ENCODE results near the gene SLAMF9.

SLAMF9 gene

GRCh38 chr1:159953536-159954515 lies at the start of gene SLAMF9:
TSS of gene SLAMF9 (minus strand) at chr1:159954237. CDS start at chr1:159954137, 100 bp downstream.
- DNase-seq (ENCODE audit: low read depth in 4 of 4, low spot score in 1 of 4) = no peak

GRCh38 chr1:160001440-160001839 lies 47.4 kb upstream of the SLAMF9 start:
- no peak for DNase-seq (ENCODE audit: low read depth in 4 of 4, low spot score in 1 of 4)

GRCh38 chr1:159999204-159999603 lies 45.2 kb upstream of the SLAMF9 start:
- DNase-seq (ENCODE audit: low read depth in 4 of 4, low spot score in 1 of 4) = no peak

DNA sequence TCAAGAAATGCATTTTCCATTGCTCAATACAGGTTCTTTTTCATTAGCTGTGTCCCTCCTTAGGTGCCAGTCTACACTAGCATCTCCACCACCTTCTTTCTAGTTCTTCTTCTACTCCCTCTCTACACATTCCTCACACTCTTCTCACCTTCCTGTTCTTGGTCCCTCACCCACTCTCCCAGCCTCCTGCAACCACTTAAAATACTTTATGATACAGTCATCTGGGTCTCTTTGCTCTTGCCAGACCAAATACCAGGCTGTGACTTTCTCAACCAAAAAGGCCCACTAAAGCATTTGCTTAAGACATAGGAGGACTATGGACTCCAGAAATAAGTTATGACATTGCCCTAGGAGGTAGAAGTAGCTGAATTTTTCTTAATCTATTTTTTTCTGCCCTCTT lies 42.6 kb upstream of the SLAMF9 start:
- no peak for DNase-seq (ENCODE audit: low read depth in 4 of 4, low spot score in 1 of 4)

GRCh38 chr1:159994896-159995295 lies 40.9 kb upstream of the SLAMF9 start:
- no peak for DNase-seq (ENCODE audit: low read depth in 4 of 4, low spot score in 1 of 4)

GRCh38 chr1:159993911-159994310 lies 39.9 kb upstream of the SLAMF9 start:
- DNase-seq (ENCODE audit: low read depth in 4 of 4, low spot score in 1 of 4) = no peak

- DNase-seq (ENCODE audit: low read depth in 4 of 4, low spot score in 1 of 4) = no peak
These were observed 38.1 kb upstream of the SLAMF9 start for GRCh38 chr1:159992161-159992560.

GRCh38 chr1:159991513-159991912 lies 37.5 kb upstream of the SLAMF9 start:
- no peak for DNase-seq (ENCODE audit: low read depth in 4 of 4, low spot score in 1 of 4)

- DNase-seq (ENCODE audit: low read depth in 4 of 4, low spot score in 1 of 4) = no peak
These were observed 36.0 kb upstream of the SLAMF9 start for GRCh38 chr1:159990005-159990404.

DNA sequence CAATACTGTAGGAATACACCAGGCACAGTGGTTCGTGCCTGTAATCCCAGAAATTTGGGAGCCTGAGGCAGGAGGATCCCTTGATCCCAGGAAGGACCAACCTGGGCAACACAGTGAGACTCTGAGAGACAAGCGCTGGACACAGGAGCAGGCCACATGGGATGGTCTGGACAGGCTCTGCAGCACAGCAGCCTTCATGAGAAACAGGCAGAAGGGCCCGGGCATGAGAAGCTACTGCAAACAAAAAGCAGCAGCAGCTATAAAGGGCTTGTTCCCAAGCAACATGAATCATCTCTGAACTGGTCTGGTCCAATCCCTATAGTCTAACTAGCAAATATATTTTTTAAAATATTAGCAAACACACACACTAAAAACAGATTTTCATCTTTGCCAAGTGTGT lies 35.5 kb upstream of the SLAMF9 start:
- no peak for DNase-seq (ENCODE audit: low read depth in 4 of 4, low spot score in 1 of 4)

DNA sequence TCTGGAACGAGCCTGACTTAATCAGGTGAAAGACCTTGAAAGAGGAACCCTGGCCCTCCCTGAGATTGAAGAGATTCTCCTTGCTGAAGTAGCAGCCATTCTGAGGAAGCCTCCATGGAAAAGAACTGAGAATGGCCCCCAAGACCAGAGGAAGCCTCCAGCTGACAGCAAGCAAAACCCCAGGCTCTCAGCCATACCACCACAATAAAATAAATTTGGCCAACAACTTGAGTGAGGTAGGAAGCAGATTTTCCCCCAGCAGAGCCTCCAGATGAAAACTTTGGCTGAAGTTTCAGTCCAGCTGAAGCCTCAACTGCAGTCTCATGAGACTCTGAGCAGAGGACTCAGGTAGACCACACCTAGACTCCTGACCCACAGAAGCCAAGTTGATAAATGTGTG lies 34.0 kb upstream of the SLAMF9 start:
- DNase-seq (ENCODE audit: low read depth in 4 of 4, low spot score in 1 of 4) = no peak

DNA sequence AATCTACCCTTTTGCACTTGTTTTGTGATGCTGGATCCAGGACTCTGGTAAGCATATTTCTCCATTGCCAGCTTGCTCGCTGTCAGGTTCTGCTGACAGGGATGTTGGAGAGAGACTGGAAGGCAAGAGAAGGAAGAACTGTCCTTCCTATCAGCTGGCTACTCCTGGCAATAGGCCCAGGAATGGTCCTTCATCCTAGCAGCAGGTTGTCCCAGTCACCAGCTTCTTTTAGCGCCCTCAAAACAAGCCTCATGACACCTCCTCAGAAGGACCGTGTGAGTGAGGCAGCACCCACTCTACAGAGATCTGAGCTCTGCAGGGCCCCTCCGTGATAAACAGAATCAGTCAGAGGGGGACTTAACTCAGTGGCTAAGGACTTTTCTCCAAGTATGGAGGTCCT lies 33.1 kb upstream of the SLAMF9 start:
- DNase-seq (ENCODE audit: low read depth in 4 of 4, low spot score in 1 of 4) = no peak

GRCh38 chr1:159986531-159986930 lies 32.5 kb upstream of the SLAMF9 start:
- DNase-seq (ENCODE audit: low read depth in 4 of 4, low spot score in 1 of 4) = no peak

DNA sequence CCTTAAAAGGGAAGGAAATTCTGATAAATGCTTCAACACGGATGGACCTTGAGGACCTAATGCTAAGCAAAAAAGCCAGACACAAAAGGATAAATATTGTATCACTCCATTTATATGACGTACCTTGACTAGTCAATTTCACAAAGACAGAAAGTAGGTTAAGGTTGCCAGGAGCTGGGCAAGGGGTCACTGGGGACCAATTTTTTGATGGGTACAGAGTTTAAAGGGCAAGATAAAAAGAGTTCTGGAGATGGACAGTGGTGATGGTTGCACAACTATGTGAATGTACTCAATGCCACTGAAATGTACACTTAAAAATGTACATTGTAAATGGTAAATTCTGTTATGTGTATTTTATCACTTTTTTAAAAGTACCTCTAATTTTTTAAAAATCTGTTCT lies 32.1 kb upstream of the SLAMF9 start:
- DNase-seq (ENCODE audit: low read depth in 4 of 4, low spot score in 1 of 4) = no peak

GRCh38 chr1:159985473-159985872 lies 31.4 kb upstream of the SLAMF9 start:
- DNase-seq (ENCODE audit: low read depth in 4 of 4, low spot score in 1 of 4) = no peak

DNA sequence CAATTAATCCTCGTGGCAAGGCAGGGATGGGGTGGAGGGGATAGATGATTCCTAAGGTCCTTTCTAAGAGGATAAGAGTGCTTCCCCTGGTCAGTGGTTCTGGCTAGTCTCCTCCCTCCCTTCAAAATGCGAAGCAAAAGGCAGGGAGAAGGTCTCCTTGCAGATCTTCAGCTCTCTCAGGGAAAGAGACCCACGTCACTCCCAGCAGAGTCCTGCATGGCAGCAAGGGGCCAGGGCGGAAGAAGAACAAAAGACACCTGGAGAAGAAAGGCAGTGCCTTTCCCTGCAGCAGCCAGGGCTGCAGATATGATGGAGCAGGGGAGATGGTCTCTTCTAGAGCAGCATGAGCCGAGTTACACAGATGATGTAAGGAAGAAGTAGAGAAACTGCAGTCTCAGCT lies 29.6 kb upstream of the SLAMF9 start:
- no peak for DNase-seq (ENCODE audit: low read depth in 4 of 4, low spot score in 1 of 4)

DNA sequence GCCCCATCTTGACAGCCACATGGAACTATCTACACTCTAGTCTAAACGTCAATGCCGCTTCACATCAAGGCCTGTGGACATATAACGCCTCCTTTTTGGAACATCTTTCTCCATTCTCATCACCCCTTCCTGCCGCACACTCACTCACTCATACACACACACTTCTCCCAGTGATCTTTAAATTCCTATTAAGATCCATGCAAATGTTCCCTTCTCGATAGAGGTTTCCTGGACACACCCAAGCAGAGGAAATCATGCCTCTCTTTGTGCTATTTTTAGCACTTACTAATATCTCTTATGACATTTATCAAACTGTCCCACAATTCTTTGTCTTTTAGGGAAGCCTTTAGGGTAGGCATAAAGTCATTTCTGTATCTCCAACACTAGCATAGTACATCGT lies 28.2 kb upstream of the SLAMF9 start:
- DNase-seq (ENCODE audit: low read depth in 4 of 4, low spot score in 1 of 4) = no peak

DNA sequence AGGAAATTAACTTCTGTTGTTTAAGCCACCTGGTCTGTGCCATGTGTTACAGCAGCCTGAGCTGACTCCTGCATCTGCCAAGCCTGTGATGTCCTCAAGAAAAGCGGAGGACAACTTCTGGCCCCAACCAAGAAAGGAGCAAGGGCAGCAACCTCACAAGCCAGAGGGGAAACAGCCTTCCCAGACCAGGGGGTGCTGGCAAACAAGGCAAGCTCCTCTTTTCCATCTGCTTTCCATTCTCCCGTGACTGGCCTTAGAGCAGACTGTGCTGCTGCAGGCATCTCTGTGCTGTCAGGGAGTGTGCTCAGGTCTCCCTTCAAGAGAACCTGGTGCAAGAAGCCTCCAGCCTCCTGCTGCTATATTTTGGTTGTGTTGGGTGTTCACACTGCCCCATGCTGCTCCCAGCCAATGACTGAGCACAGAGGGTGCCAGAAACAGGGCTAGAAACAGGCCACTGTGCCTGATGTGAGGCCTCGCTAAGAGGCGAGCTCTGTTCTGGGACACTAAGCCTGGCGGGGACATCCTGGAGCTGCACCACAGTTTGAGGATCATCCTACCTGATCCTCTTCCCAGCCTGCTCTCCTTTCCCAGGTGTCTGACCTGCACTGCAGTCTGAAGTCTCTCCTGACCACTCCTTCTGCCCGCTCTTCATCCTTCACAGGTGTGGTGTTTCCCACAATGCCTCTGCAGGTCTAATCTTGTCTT lies 27.5 kb upstream of the SLAMF9 start:
- DNase-seq (ENCODE audit: low read depth in 4 of 4, low spot score in 1 of 4) = no peak

GRCh38 chr1:159980786-159981185 lies 26.7 kb upstream of the SLAMF9 start:
- DNase-seq (ENCODE audit: low read depth in 4 of 4, low spot score in 1 of 4) = no peak

- DNase-seq (ENCODE audit: low read depth in 4 of 4, low spot score in 1 of 4) = no peak
These were observed 26.0 kb upstream of the SLAMF9 start for GRCh38 chr1:159980076-159980475.

GRCh38 chr1:159979257-159979656 lies 25.2 kb upstream of the SLAMF9 start:
- no peak for DNase-seq (ENCODE audit: low read depth in 4 of 4, low spot score in 1 of 4)

DNA sequence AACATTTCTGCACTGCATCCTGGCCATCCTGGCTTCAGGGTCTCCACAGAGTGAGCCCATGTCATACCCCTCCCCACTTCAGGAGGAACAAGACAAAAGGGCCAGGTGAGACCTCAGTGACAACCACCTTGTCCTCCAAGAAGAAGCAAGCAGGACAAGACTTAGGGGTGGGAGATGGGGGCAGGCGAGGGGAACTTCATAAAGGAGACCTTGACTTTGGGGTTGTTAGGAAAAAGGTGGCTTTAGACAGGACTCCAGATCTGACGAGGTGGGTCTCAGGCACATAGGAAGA lies 24.0 kb upstream of the SLAMF9 start:
- DNase-seq (ENCODE audit: low read depth in 4 of 4, low spot score in 1 of 4) = no peak

Data from stimulated activated CD4-positive, alpha-beta T cell treated with anti-CD3 and anti-CD28 coated beads, Interleukin-1b, Interleukin-23, amount 100 ng/mL, for 24 hours (primary cell).